Keratinocyte (primary cell): Measurements from ENCODE around the gene CDKN2C.

Source experiments
- EZH2 ChIP-seq: IDR thresholded peaks from one replicate; pipeline ENCODE4 v1.6.1; 2012; ENCODE audit warnings: inconsistent platforms, mild to moderate bottlenecking, low read length, moderate library complexity
- TF ChIP-seq, protein P1 (sequence below), 3 experiments: IDR thresholded peaks in 1 of 3; conservative IDR thresholded peaks in 1 of 3; optimal IDR thresholded peaks in 1 of 3; 2 replicates in 2 of 3; 3 replicates in 1 of 3; pipeline versions ENCODE3 to v1.5.1; 2011; ENCODE audit warnings: low read length in 3 of 3, mild to moderate bottlenecking in 3 of 3, moderate library complexity in 2 of 3, control low read depth in 1 of 3, inconsistent platforms in 1 of 3; ENCODE audit not compliant: insufficient read depth in 2 of 3; ENCODE audit errors: extremely low read depth in 1 of 3

DNA sequence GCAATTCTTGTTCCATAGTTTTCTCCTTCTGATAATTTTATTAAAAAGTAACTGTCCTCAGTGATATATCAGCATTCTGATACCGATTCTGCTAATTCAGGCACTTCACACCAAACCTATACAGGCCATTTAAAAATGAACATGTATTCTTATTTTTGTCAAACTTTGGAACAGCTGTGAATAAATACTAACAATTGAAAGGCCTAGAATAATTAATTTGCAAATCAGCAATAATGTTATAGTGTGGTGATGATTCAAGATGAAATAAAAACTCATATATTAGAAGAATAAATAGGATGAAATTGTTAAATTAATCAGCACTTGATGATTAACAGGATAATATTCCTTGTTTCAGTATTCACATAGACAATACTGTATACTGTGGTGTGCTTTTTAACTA lies 9.9 kb downstream of the CDKN2C start:
- TF ChIP-seq, protein P1, sequence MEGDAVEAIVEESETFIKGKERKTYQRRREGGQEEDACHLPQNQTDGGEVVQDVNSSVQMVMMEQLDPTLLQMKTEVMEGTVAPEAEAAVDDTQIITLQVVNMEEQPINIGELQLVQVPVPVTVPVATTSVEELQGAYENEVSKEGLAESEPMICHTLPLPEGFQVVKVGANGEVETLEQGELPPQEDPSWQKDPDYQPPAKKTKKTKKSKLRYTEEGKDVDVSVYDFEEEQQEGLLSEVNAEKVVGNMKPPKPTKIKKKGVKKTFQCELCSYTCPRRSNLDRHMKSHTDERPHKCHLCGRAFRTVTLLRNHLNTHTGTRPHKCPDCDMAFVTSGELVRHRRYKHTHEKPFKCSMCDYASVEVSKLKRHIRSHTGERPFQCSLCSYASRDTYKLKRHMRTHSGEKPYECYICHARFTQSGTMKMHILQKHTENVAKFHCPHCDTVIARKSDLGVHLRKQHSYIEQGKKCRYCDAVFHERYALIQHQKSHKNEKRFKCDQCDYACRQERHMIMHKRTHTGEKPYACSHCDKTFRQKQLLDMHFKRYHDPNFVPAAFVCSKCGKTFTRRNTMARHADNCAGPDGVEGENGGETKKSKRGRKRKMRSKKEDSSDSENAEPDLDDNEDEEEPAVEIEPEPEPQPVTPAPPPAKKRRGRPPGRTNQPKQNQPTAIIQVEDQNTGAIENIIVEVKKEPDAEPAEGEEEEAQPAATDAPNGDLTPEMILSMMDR (optimal IDR thresholded peaks at IDR 0.05 in 1 of 3, IDR thresholded peaks at IDR 0.05 in 1 of 3, conservative IDR thresholded peaks at IDR 0.05 in 1 of 3; ENCODE audit: extremely low read depth in 1 of 3, insufficient read depth in 2 of 3, low read length in 3 of 3), result no peak
- no peak for TF ChIP-seq EZH2
